Cardiac fibroblast (primary cell): Measurements from ENCODE around the gene APAF1.

ENCODE experiments used
- DNase-seq, 2 donors: peaks; one replicate each; pipeline versions ENCODE4 v3.0.0 to v3.0.0-alpha.2; 2010; ENCODE audit warnings: low read depth in 2 of 2
- H3K4me3 ChIP-seq, 2 donors: replicated peaks in 1 of 2; 1 replicate in 1 of 2; 2 replicates in 1 of 2; pipeline ENCODE4 v1.5.1; 2011; ENCODE audit warnings: low read depth in 2 of 2, low read length in 2 of 2, mild to moderate bottlenecking in 2 of 2, moderate library complexity in 1 of 2
- CTCF ChIP-seq: IDR thresholded peaks from one replicate; pipeline ENCODE4 v1.5.1; 2011; ENCODE audit warnings: low read depth, mild to moderate bottlenecking, low read length, inconsistent platforms

APAF1 gene

GRCh38 chr12:98669751-98670150, 24.7 kb downstream of the APAF1 start:
- no peak for DNase-seq
- no peak for TF ChIP-seq CTCF
- no peak overlapping the region for H3K4me3 ChIP-seq

GRCh38 chr12:98671459-98671858, 26.4 kb downstream of the APAF1 start:
- no peak overlapping the region for H3K4me3 ChIP-seq
- peak in 1 of 2 donors; percentile 3 for DNase-seq
- TF ChIP-seq CTCF = no peak

GRCh38 chr12:98674841-98675240, 29.8 kb downstream of the APAF1 start:
- no peak for DNase-seq
- H3K4me3 ChIP-seq = no peak overlapping the region
- TF ChIP-seq CTCF = no peak

- TF ChIP-seq CTCF = no peak
- no peak overlapping the region for H3K4me3 ChIP-seq
- DNase-seq = no peak
These were observed 33.3 kb downstream of the APAF1 start for GRCh38 chr12:98678236-98678945.

GRCh38 chr12:98678946-98679610, 34.0 kb downstream of the APAF1 start:
- no peak for DNase-seq
- no peak for TF ChIP-seq CTCF

GRCh38 chr12:98679611-98680005, 34.5 kb downstream of the APAF1 start:
- no peak overlapping the region for H3K4me3 ChIP-seq
- no peak for DNase-seq
- no peak for TF ChIP-seq CTCF

More at GRCh38 chr12:98678946-98679610, 34.0 kb downstream of the APAF1 start:
- H3K4me3 ChIP-seq = no peak overlapping the region

- H3K4me3 ChIP-seq = no peak overlapping the region
- no peak for TF ChIP-seq CTCF
- DNase-seq = no peak
These were observed 39.1 kb downstream of the APAF1 start for GRCh38 chr12:98684199-98684598.
